IMR-90 (cell line): ENCODE data around the gene RRAGD. TPM values are rescaled to one million over a fixed set of nuclear protein-coding genes. Genes with fewer than 3 reads are reported as not detected.

Experiments used
- ATAC-seq: fragments of 200-7000 bp; cut with Tn5 transposase; 2 replicates; pipeline ENCODE4 v1.9.1; 2020; ENCODE audit warnings: low read depth, mild to moderate bottlenecking, moderate library complexity
- BruUV-seq: library from RNA; stranded (reverse); fragments of 400-500 nt; replicated peaks from 2 replicates; lab custom pipeline; 2021; lab: Mats Ljungman, UMichigan
- CTCF ChIA-PET: fragments of 300-600 bp; formaldehyde crosslinking; extraction: SDS; loops from one replicate; lab custom pipeline; 2021; ENCODE audit warnings: antibody characterized with exemption; lab: Yijun Ruan, JAX
- POLR2A ChIA-PET: fragments of 300-600 bp; sonication (Branson Sonifier 250); formaldehyde crosslinking; loops from one replicate; lab custom pipeline; 2022; ENCODE audit warnings: antibody characterized with exemption; ENCODE audit not compliant: unreplicated experiment; lab: Charles Lee
- DNase-seq: peaks from one replicate; pipeline ENCODE4 v3.0.0; 2013
- H2AFZ ChIP-seq: replicated peaks from 2 replicates; pipeline ENCODE3; 2013; ENCODE audit warnings: low read length, mild to moderate bottlenecking; ENCODE audit not compliant: poor library complexity
- H2AK5ac ChIP-seq: 2 replicates; pipeline ENCODE4 v1.6.1; 2013; ENCODE audit warnings: low read depth, low read length, inconsistent platforms
- H2AK9ac ChIP-seq: replicated peaks from 2 replicates; pipeline ENCODE3; 2013; ENCODE audit warnings: mild to moderate bottlenecking, low read depth, low read length, moderate library complexity; ENCODE audit not compliant: poor library complexity
- H2BK120ac ChIP-seq: 2 replicates; pipeline ENCODE4 v1.6.1; 2013; ENCODE audit warnings: low read depth, low read length, inconsistent platforms
- H2BK15ac ChIP-seq: 3 replicates; pipeline ENCODE4 v1.6.1; 2013; ENCODE audit warnings: low read depth, low read length, inconsistent platforms
- H2BK20ac ChIP-seq: 2 replicates; pipeline ENCODE4 v1.6.1; 2013; ENCODE audit warnings: low read depth, mild to moderate bottlenecking, inconsistent platforms, low read length, moderate library complexity
- H2BK5ac ChIP-seq: 2 replicates; pipeline ENCODE4 v1.6.1; 2013; ENCODE audit warnings: mild to moderate bottlenecking, low read depth, low read length, inconsistent platforms; ENCODE audit not compliant: poor library complexity, severe bottlenecking
- H3K14ac ChIP-seq: replicated peaks from 2 replicates; pipeline ENCODE4 v1.6.1; 2013; ENCODE audit warnings: low read depth, low read length, inconsistent platforms
- H3K18ac ChIP-seq: 2 replicates; pipeline ENCODE4 v1.6.1; 2013; ENCODE audit warnings: low read depth, low read length, control low read depth
- H3K23ac ChIP-seq: 2 replicates; pipeline ENCODE4 v1.6.1; 2013; ENCODE audit warnings: low read depth, low read length, inconsistent platforms
- H3K27ac ChIP-seq: 2 replicates; pipeline ENCODE4 v1.5.1; 2013; ENCODE audit warnings: mild to moderate bottlenecking, control low read depth, low read length; ENCODE audit not compliant: insufficient read depth
- H3K27me3 ChIP-seq: 2 replicates; pipeline ENCODE4 v1.6.1; 2013; ENCODE audit warnings: low read length; ENCODE audit not compliant: control insufficient read depth, insufficient read depth
- H3K36me3 ChIP-seq: 2 replicates; pipeline ENCODE4 v1.6.1; 2013; ENCODE audit warnings: low read length, mixed read lengths; ENCODE audit not compliant: control insufficient read depth, insufficient read depth
- H3K4ac ChIP-seq: 2 replicates; pipeline ENCODE4 v1.6.1; 2013; ENCODE audit warnings: low read depth, low read length, inconsistent platforms
- H3K4me1 ChIP-seq: 2 replicates; pipeline ENCODE4 v1.6.1; 2013; ENCODE audit warnings: low read length, mixed read lengths; ENCODE audit not compliant: control insufficient read depth, insufficient read depth
- H3K4me2 ChIP-seq: 2 replicates; pipeline ENCODE4 v1.6.1; 2013; ENCODE audit warnings: low read depth, mild to moderate bottlenecking, control low read depth, low read length, moderate library complexity
- H3K4me3 ChIP-seq: 2 replicates; pipeline ENCODE4 v1.5.1; 2013; ENCODE audit warnings: low read depth, mild to moderate bottlenecking, control low read depth, low read length, moderate library complexity; ENCODE audit not compliant: insufficient read depth
- H3K56ac ChIP-seq: 2 replicates; pipeline ENCODE4 v1.6.1; 2013; ENCODE audit warnings: low read length, inconsistent platforms; ENCODE audit not compliant: insufficient read depth; ENCODE audit errors: extremely low read depth
- H3K79me1 ChIP-seq, 2 experiments: 2 replicates each; pipeline ENCODE4 v1.6.1; 2013; ENCODE audit warnings: low read length in 2 of 2, inconsistent platforms in 1 of 2, low read depth in 1 of 2
- H3K9ac ChIP-seq: 2 replicates; pipeline ENCODE4 v1.6.1; 2013; ENCODE audit warnings: low read depth, low read length, control low read depth
- H3K9me1 ChIP-seq: 2 replicates; pipeline ENCODE4 v1.6.1; 2013; ENCODE audit warnings: low read length, inconsistent platforms; ENCODE audit not compliant: insufficient read depth
- H3K9me3 ChIP-seq: 2 replicates; pipeline ENCODE4 v1.6.1; 2013; ENCODE audit warnings: low read length; ENCODE audit not compliant: control insufficient read depth, insufficient read depth
- H4K20me1 ChIP-seq: 2 replicates; pipeline ENCODE4 v1.6.1; 2013; ENCODE audit warnings: low read length, inconsistent platforms; ENCODE audit not compliant: insufficient read depth
- H4K5ac ChIP-seq: 2 replicates; pipeline ENCODE4 v1.6.1; 2013; ENCODE audit warnings: mild to moderate bottlenecking, low read depth, low read length, control low read depth
- H4K8ac ChIP-seq, 2 experiments: 2 replicates each; pipeline ENCODE4 v1.6.1; 2013; ENCODE audit warnings: low read depth in 2 of 2, low read length in 2 of 2, control low read depth in 1 of 2, inconsistent platforms in 1 of 2
- H4K91ac ChIP-seq: 2 replicates; pipeline ENCODE4 v1.6.1; 2013; ENCODE audit warnings: low read depth, low read length, inconsistent platforms; ENCODE audit not compliant: insufficient read depth
- CEBPB ChIP-seq: IDR thresholded peaks from 2 replicates; pipeline ENCODE4 v1.6.1; 2012; ENCODE audit warnings: low read depth, low read length, improper control_type of control experiment
- CHD1 ChIP-seq: IDR thresholded peaks from 2 replicates; pipeline ENCODE4 v1.6.1; 2012; ENCODE audit warnings: low read depth, low read length, improper control_type of control experiment
- MAFK ChIP-seq: IDR thresholded peaks from 2 replicates; pipeline ENCODE4 v1.6.1; 2012; ENCODE audit warnings: low read depth, low read length, improper control_type of control experiment
- MXI1 ChIP-seq: IDR thresholded peaks from 2 replicates; pipeline ENCODE4 v1.6.1; 2012; ENCODE audit warnings: low read depth, mild to moderate bottlenecking, low read length, moderate library complexity, borderline replicate concordance
- RCOR1 ChIP-seq: IDR thresholded peaks from 2 replicates; pipeline ENCODE4 v1.6.1; 2012; ENCODE audit warnings: mild to moderate bottlenecking, low read length, improper control_type of control experiment; ENCODE audit not compliant: insufficient replicate concordance
- WGBS, 2 experiments: methylation state at CpG; one replicate each; pipeline versions ENCODE4 v1.1.5 to v1.1.7; 2013; ENCODE audit warnings: missing lambda C conversion rate in 2 of 2; ENCODE audit not compliant: insufficient read length in 1 of 2; ENCODE audit errors: extremely low coverage in 2 of 2; 5-methylcytosine and 5-hydroxymethylcytosine counted together
- dilution Hi-C: fragments of 300-500 bp; cut with HindIII; formaldehyde crosslinking; loops from one replicate; pipeline ENCODE4 v1.14.3; 2018; ENCODE audit warnings: low sequenced_read_pairs; ENCODE audit not compliant: unreplicated experiment
- in situ Hi-C: fragments of 300-500 bp; cut with MboI; formaldehyde crosslinking; loops from 3 replicates; pipeline ENCODE4 v1.14.3; 2019; ENCODE audit warnings: low sequenced_read_pairs, inconsistent platforms, mixed read lengths
- intact Hi-C: fragments of 100-400 bp; cut with micrococcal nuclease; formaldehyde crosslinking; loops from 2 replicates; pipeline ENCODE4 v1.10.0; 2022
- polyA plus RNA-seq, 3 experiments: library from polyadenylated mRNA; depleted of rRNA; stranded (reverse); fragments of >200 nt; gene quantifications; 2 replicates each; pipeline ENCODE4 v1.2.3, GENCODE V29; 2012; ENCODE audit warnings: low replicate concordance in 1 of 3
- total RNA-seq: library from RNA; depleted of rRNA; stranded (reverse); fragments of >200 nt; gene quantifications from 2 replicates; pipeline ENCODE4 v1.2.3, GENCODE V29; 2012

The RRAGD gene
- total and polyA plus RNA-seq, 2 of the 4 experiments (the other 2 are of a cell fraction) = not detected

DNA sequence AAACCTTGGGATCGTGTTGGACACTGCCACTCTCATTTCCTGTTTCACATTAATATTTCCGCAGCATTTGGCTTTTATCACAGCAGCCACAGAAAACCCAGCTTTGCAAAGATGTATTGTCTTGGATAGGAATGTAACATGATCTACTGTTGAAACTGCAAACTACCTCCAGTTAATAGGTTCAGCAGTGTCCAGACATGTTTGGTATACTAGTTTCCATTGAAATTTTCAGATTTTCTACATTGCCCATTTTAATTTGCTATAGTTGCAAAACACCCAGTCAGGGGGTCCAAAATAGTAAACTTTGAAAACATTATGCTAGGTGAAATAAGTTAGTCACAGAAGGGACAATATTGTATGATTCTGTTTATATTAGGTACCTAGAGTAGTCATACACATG, 24.2 kb upstream of the RRAGD start:
- DNase-seq = no peak
- no peak overlapping the region for H2BK120ac ChIP-seq
- CTCF ChIA-PET = no interaction called here

More for the DNA sequence above, 24.2 kb upstream of the RRAGD start:
- H3K79me1 ChIP-seq = no peaks in the 10 kb centered on the region
- dilution Hi-C loops (no loop called here), intact Hi-C loops (no loop called here), in situ Hi-C loops (no loop called here)
- H2BK5ac ChIP-seq = no peak overlapping the region
- H3K27ac ChIP-seq = no peak overlapping the region
- no peak overlapping the region for H2BK20ac ChIP-seq
- H2AK5ac ChIP-seq = no peak overlapping the region
- no peaks in the 10 kb centered on the region for H3K4me1 ChIP-seq
- no peaks in the 10 kb centered on the region for H4K20me1 ChIP-seq
- POLR2A ChIA-PET = no interaction called here
- no peaks in the 10 kb centered on the region for H3K36me3 ChIP-seq
- no peak overlapping the region for H3K23ac ChIP-seq
- H3K27me3 ChIP-seq = peaks cover 24% of the 10 kb centered on the region
- no TSS peak for BruUV-seq
- H3K9me3 ChIP-seq = no peaks in the 10 kb centered on the region
- no peak overlapping the region for H3K18ac ChIP-seq
- H3K4ac ChIP-seq = no peak overlapping the region
- no peak for ATAC-seq
- H2BK15ac ChIP-seq = no peak overlapping the region
- no peak overlapping the region for H3K9ac ChIP-seq
- peaks cover 2% of the 10 kb centered on the region; the same call in 1 of the 2 replicates for H3K9me1 ChIP-seq
- H3K56ac ChIP-seq = no peak overlapping the region
- no peak overlapping the region for H3K14ac ChIP-seq
- H3K4me2 ChIP-seq = no peak overlapping the region
- H4K8ac ChIP-seq = no peak overlapping the region
- TF ChIP-seq CHD1 (no peak), CEBPB (no peak), MAFK (no peak), MXI1 (no peak), RCOR1 (no peak)
- H4K5ac ChIP-seq = no peak overlapping the region
- no peak overlapping the region for H2AK9ac ChIP-seq
- no peak overlapping the region for H2AFZ ChIP-seq
- H4K91ac ChIP-seq = no peak overlapping the region
- no peak overlapping the region for H3K4me3 ChIP-seq
- WGBS, 2 experiments = no CpG with 5 or more reads among the region's 2 CpGs
